Sigmoid colon (tissue), 4 donors: Measurements from ENCODE around the gene COL4A2.

Source experiments
- EP300 ChIP-seq, 4 donors: sonication (generic); formaldehyde crosslinking; IDR thresholded peaks; one replicate each; pipeline ENCODE4 v1.6.1; 2017; ENCODE audit warnings: antibody characterized with exemption in 4 of 4
- POLR2A ChIP-seq, 2 donors: fragments of 450-650 bp; IDR thresholded peaks; one replicate each; pipeline ENCODE4 v1.6.1; 2016; ENCODE audit warnings: antibody characterized with exemption in 2 of 2, mild to moderate bottlenecking in 2 of 2, moderate library complexity in 2 of 2
- POLR2AphosphoS5 ChIP-seq, 4 donors: sonication (generic); formaldehyde crosslinking; IDR thresholded peaks; one replicate each; pipeline ENCODE4 v1.6.1; 2017; ENCODE audit warnings: antibody characterized with exemption in 4 of 4
- TF ChIP-seq, protein P1 (sequence below), 4 experiments: fragments of 450-650 bp in 3 of 4; fragments of 200-600 bp in 1 of 4; IDR thresholded peaks; one replicate each; pipeline ENCODE4 v1.5.1; 2016 to 2019; ENCODE audit warnings: antibody characterized with exemption in 4 of 4, mild to moderate bottlenecking in 3 of 4, moderate library complexity in 2 of 4

GRCh38 chr13:110347088-110347487 lies 40.0 kb downstream of the COL4A2 start:
- TF ChIP-seq, protein P1, sequence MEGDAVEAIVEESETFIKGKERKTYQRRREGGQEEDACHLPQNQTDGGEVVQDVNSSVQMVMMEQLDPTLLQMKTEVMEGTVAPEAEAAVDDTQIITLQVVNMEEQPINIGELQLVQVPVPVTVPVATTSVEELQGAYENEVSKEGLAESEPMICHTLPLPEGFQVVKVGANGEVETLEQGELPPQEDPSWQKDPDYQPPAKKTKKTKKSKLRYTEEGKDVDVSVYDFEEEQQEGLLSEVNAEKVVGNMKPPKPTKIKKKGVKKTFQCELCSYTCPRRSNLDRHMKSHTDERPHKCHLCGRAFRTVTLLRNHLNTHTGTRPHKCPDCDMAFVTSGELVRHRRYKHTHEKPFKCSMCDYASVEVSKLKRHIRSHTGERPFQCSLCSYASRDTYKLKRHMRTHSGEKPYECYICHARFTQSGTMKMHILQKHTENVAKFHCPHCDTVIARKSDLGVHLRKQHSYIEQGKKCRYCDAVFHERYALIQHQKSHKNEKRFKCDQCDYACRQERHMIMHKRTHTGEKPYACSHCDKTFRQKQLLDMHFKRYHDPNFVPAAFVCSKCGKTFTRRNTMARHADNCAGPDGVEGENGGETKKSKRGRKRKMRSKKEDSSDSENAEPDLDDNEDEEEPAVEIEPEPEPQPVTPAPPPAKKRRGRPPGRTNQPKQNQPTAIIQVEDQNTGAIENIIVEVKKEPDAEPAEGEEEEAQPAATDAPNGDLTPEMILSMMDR (IDR thresholded peaks at IDR 0.05), result no peak
- no peak for TF ChIP-seq POLR2A (IDR thresholded peaks at IDR 0.05)
- TF ChIP-seq POLR2AphosphoS5 (IDR thresholded peaks at IDR 0.05), result no peak
- no peak for TF ChIP-seq EP300 (IDR thresholded peaks at IDR 0.05)
